Measurements from ENCODE around the gene CDH13. TPM values are rescaled to one million over a fixed set of nuclear protein-coding genes. Genes with fewer than 3 reads are reported as not detected.

CDH13 gene
- total and polyA plus RNA-seq, 9 donors = 1.9 to 34.2 (median 4.8) TPM

- no peaks in the 10 kb centered on the region for H3K36me3 ChIP-seq
- no peak for DNase-seq
- H3K9me3 ChIP-seq = no peaks in the 10 kb centered on the region
- WGBS, 3 donors = 74 to 89% (median 77%) methylated on average over 2 of the region's 2 CpGs
- TF ChIP-seq POLR2A (IDR thresholded peaks at IDR 0.05) = no peak
- no peak for TF ChIP-seq EP300 (IDR thresholded peaks at IDR 0.05)
- no peak for TF ChIP-seq CTCF (IDR thresholded peaks at IDR 0.05)
- no peak overlapping the region for H3K4me3 ChIP-seq
- no peaks in the 10 kb centered on the region for H3K4me1 ChIP-seq (ENCODE audit: insufficient read depth)
- H3K27ac ChIP-seq = no peak overlapping the region
- no peaks in the 10 kb centered on the region for H3K27me3 ChIP-seq
- intact Hi-C loops (cut with DNase I) = no loop called here
Observed at GRCh38 chr16:83029467-83029866, 402.7 kb downstream of the CDH13 start.

GRCh38 chr16:83031524-83031923 is 404.8 kb downstream of the CDH13 start:
- H3K4me3 ChIP-seq = no peak overlapping the region
- 77 to 88% (median 84%) methylated on average over 3 of the region's 3 CpGs for WGBS, 3 donors
- no peaks in the 10 kb centered on the region for H3K36me3 ChIP-seq
- H3K9me3 ChIP-seq = no peaks in the 10 kb centered on the region
- no peaks in the 10 kb centered on the region for H3K27me3 ChIP-seq
- intact Hi-C loops (cut with DNase I) = no loop called here
- DNase-seq = no peak
- H3K4me1 ChIP-seq (ENCODE audit: insufficient read depth) = no peaks in the 10 kb centered on the region
- no peak overlapping the region for H3K27ac ChIP-seq
- no peak for TF ChIP-seq CTCF (IDR thresholded peaks at IDR 0.05)
- TF ChIP-seq EP300 (IDR thresholded peaks at IDR 0.05) = no peak
- no peak for TF ChIP-seq POLR2A (IDR thresholded peaks at IDR 0.05)

DNA sequence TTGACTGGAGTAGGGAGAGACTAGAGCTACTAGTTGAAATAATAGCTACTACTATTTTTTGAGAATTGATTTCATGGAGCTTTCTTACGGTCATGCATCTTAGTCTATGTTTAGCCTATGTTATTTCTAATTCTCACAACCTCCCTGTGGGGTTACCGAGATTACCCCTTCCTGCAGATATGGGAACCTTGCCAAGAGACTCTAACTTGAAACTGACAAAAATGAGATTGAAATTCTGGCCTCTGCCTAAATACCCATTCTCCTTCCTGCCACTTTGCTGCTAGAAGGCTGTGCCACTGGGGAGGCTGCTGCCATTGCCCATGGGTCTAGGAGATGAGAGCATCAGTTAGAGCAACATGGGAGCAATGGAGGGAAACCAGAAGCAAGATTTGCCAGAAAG is 410.3 kb downstream of the CDH13 start:
- 54 to 65% (median 58%) methylated on average over 2 of the region's 2 CpGs for WGBS, 3 donors
- intact Hi-C loops (cut with DNase I) = no loop called here

GRCh38 chr16:83037884-83038283 is 411.1 kb downstream of the CDH13 start:
- TF ChIP-seq CTCF (IDR thresholded peaks at IDR 0.05) (no peak), EP300 (IDR thresholded peaks at IDR 0.05) (no peak), POLR2A (IDR thresholded peaks at IDR 0.05) (no peak)
- Histone ChIP-seq H3K4me3 (no peak overlapping the region), H3K27me3 (no peaks in the 10 kb centered on the region), H3K4me1 (ENCODE audit: insufficient read depth) (no peaks in the 10 kb centered on the region), H3K9me3 (no peaks in the 10 kb centered on the region), H3K27ac (no peak overlapping the region), H3K36me3 (no peaks in the 10 kb centered on the region)
- WGBS, 3 donors = 73 to 92% (median 74%) methylated on average over 2 of the region's 2 CpGs
- DNase-seq = no peak
- intact Hi-C loops (cut with DNase I) = no loop called here

More for the DNA sequence above, 410.3 kb downstream of the CDH13 start:
- H3K9me3 ChIP-seq = no peaks in the 10 kb centered on the region
- H3K27me3 ChIP-seq = no peaks in the 10 kb centered on the region
- H3K4me3 ChIP-seq = no peak overlapping the region
- H3K36me3 ChIP-seq = no peaks in the 10 kb centered on the region
- TF ChIP-seq EP300 (IDR thresholded peaks at IDR 0.05) (no peak), POLR2A (IDR thresholded peaks at IDR 0.05) (no peak), CTCF (IDR thresholded peaks at IDR 0.05) (no peak)
- no peak for DNase-seq
- no peaks in the 10 kb centered on the region for H3K4me1 ChIP-seq (ENCODE audit: insufficient read depth)
- no peak overlapping the region for H3K27ac ChIP-seq
